Neuronal stem cell (in vitro differentiated cells): Measurements from ENCODE around the gene FAM174C.
A peak's percentile ranks its signal among the peaks of the same experiment; 100 is the strongest.

ENCODE experiments used
- DNase-seq: peaks from one replicate; pipeline ENCODE4 v3.0.0-alpha.2; 2013; ENCODE audit warnings: low spot score
- H2AFZ ChIP-seq: one replicate; pipeline ENCODE4 v1.6.1; 2013; ENCODE audit warnings: mild to moderate bottlenecking, low read length, inconsistent platforms
- H2AK5ac ChIP-seq: 2 replicates; pipeline ENCODE4 v1.6.1; 2013; ENCODE audit warnings: low read depth, mild to moderate bottlenecking, inconsistent platforms, low read length, moderate library complexity, mixed read lengths
- H2BK120ac ChIP-seq: 2 replicates; pipeline ENCODE4 v1.6.1; 2013; ENCODE audit warnings: low read depth, mild to moderate bottlenecking, inconsistent platforms, low read length, moderate library complexity, mixed read lengths
- H2BK12ac ChIP-seq: one replicate; pipeline ENCODE4 v1.6.1; 2013; ENCODE audit warnings: low read length, inconsistent platforms
- H2BK15ac ChIP-seq: 2 replicates; pipeline ENCODE4 v1.6.1; 2013; ENCODE audit warnings: mild to moderate bottlenecking, low read length, inconsistent platforms, mixed read lengths
- H2BK5ac ChIP-seq: one replicate; pipeline ENCODE4 v1.6.1; 2013; ENCODE audit warnings: inconsistent platforms, mild to moderate bottlenecking, low read length, moderate library complexity
- H3K14ac ChIP-seq: one replicate; pipeline ENCODE4 v1.6.1; 2013; ENCODE audit warnings: low read length, inconsistent platforms
- H3K18ac ChIP-seq: 2 replicates; pipeline ENCODE4 v1.6.1; 2013; ENCODE audit warnings: low read length, inconsistent platforms
- H3K23ac ChIP-seq: 2 replicates; pipeline ENCODE4 v1.6.1; 2013; ENCODE audit warnings: low read depth, mild to moderate bottlenecking, mixed read lengths, low read length, inconsistent platforms; ENCODE audit not compliant: poor library complexity
- H3K27ac ChIP-seq: replicated peaks from 3 replicates; pipeline ENCODE4 v1.5.1; 2013; ENCODE audit warnings: low read length, inconsistent platforms
- H3K27me3 ChIP-seq, 3 experiments: 2 replicates each; pipeline ENCODE4 v1.6.1; 2013; ENCODE audit warnings: low read length in 3 of 3, mild to moderate bottlenecking in 2 of 3, inconsistent platforms in 1 of 3, low read depth in 1 of 3, mixed read lengths in 1 of 3, moderate library complexity in 1 of 3; ENCODE audit not compliant: control insufficient read depth in 3 of 3, insufficient read depth in 3 of 3
- H3K36me3 ChIP-seq, 2 donors: replicated peaks in 1 of 2; 2 replicates each; pipeline ENCODE4 v1.6.1; 2013; ENCODE audit warnings: low read length in 2 of 2; ENCODE audit not compliant: control insufficient read depth in 2 of 2, insufficient read depth in 2 of 2
- H3K4ac ChIP-seq: 2 replicates; pipeline ENCODE4 v1.6.1; 2013; ENCODE audit warnings: inconsistent platforms, mild to moderate bottlenecking, low read length, moderate library complexity
- H3K4me1 ChIP-seq, 2 donors: 1 replicate in 1 of 2; 2 replicates in 1 of 2; pipeline ENCODE4 v1.6.1; 2013; ENCODE audit warnings: low read length in 2 of 2, low read depth in 1 of 2; ENCODE audit not compliant: control insufficient read depth in 2 of 2, insufficient read depth in 1 of 2
- H3K4me2 ChIP-seq: one replicate; pipeline ENCODE4 v1.6.1; 2013; ENCODE audit warnings: mild to moderate bottlenecking, low read length, inconsistent platforms; ENCODE audit not compliant: insufficient read depth, poor library complexity, severe bottlenecking
- H3K4me3 ChIP-seq, 2 donors: 2 replicates each; pipeline ENCODE4 v1.5.1; 2013; ENCODE audit warnings: low read length in 2 of 2, mild to moderate bottlenecking in 2 of 2, inconsistent platforms in 1 of 2, moderate library complexity in 1 of 2
- H3K79me1 ChIP-seq: one replicate; pipeline ENCODE4 v1.6.1; 2013; ENCODE audit warnings: low read depth, mild to moderate bottlenecking, inconsistent platforms, low read length, moderate library complexity
- H3K9ac ChIP-seq: one replicate; pipeline ENCODE4 v1.6.1; 2013; ENCODE audit warnings: mild to moderate bottlenecking, low read depth, low read length, inconsistent platforms; ENCODE audit not compliant: poor library complexity
- H3K9me3 ChIP-seq, 2 donors: replicated peaks in 1 of 2; 2 replicates each; pipeline versions ENCODE3 to v1.6.1; 2013; ENCODE audit warnings: low read length in 2 of 2, mild to moderate bottlenecking in 2 of 2, inconsistent platforms in 1 of 2, low read depth in 1 of 2, mixed read lengths in 1 of 2, moderate library complexity in 1 of 2; ENCODE audit not compliant: control insufficient read depth in 2 of 2, insufficient read depth in 1 of 2
- H4K8ac ChIP-seq: one replicate; pipeline ENCODE4 v1.6.1; 2013; ENCODE audit warnings: low read depth, mild to moderate bottlenecking, inconsistent platforms, low read length, moderate library complexity
- H4K91ac ChIP-seq: one replicate; pipeline ENCODE4 v1.6.1; 2013; ENCODE audit warnings: low read length, low read depth, mild to moderate bottlenecking, inconsistent platforms; ENCODE audit not compliant: poor library complexity
- WGBS, 2 donors: extraction: QIAGEN DNeasy Blood & Tissue Kit; methylation state at CpG; one replicate each; pipeline ENCODE4 v1.1.7; 2013; ENCODE audit warnings: missing lambda C conversion rate in 2 of 2, mixed read lengths in 1 of 2; ENCODE audit not compliant: insufficient read length in 2 of 2, insufficient replicate concordance in 1 of 2; ENCODE audit errors: extremely low coverage in 2 of 2; 5-methylcytosine and 5-hydroxymethylcytosine counted together

FAM174C gene

GRCh38 chr19:1270213-1270853, 5.0 kb upstream of the FAM174C start:
- peak overlapping the region; percentile 96 for H3K27ac ChIP-seq
- H2AK5ac ChIP-seq, result no peak overlapping the region
- no peaks in the 10 kb centered on the region for H3K9me3 ChIP-seq
- H2BK5ac ChIP-seq, result no peak overlapping the region
- no peak for DNase-seq
- H3K27me3 ChIP-seq, result peaks cover 0 to 2% (median 0%) of the 10 kb centered on the region in 3 experiments
- no peak overlapping the region for H4K91ac ChIP-seq
- H3K4me1 ChIP-seq, result peaks cover 39 to 48% of the 10 kb centered on the region in 2 donors
- H3K4me2 ChIP-seq, result peak overlapping the region; percentile 79
- no peak overlapping the region for H2BK120ac ChIP-seq
- no peak overlapping the region for H2BK12ac ChIP-seq
- H3K79me1 ChIP-seq, result peaks cover 18% of the 10 kb centered on the region
- peak overlapping the region; percentile 86 to 88 for H3K4me3 ChIP-seq
- peaks cover 41 to 56% of the 10 kb centered on the region in 2 donors for H3K36me3 ChIP-seq
- no peak overlapping the region for H3K14ac ChIP-seq
- H3K18ac ChIP-seq, result peak overlapping the region; percentile 11
- H2AFZ ChIP-seq, result no peak overlapping the region
- no peak overlapping the region for H4K8ac ChIP-seq
- H2BK15ac ChIP-seq, result no peak overlapping the region
- peak overlapping the region; percentile 18 for H3K23ac ChIP-seq
- peak overlapping the region; percentile 100 for H3K9ac ChIP-seq
- H3K4ac ChIP-seq, result no peak overlapping the region
- no CpG with 5 or more reads among the region's 8 CpGs for WGBS, 2 donors

- H2AK5ac ChIP-seq, result no peak overlapping the region
- peak overlapping the region; percentile 31 for H3K4me2 ChIP-seq
- peak overlapping the region; percentile 46 for H3K23ac ChIP-seq
- H2BK15ac ChIP-seq, result no peak overlapping the region
- no peak overlapping the region for H3K14ac ChIP-seq
- no peak overlapping the region for H2BK12ac ChIP-seq
- H3K27me3 ChIP-seq, result peaks cover 0 to 2% (median 0%) of the 10 kb centered on the region in 3 experiments
- H3K4ac ChIP-seq, result no peak overlapping the region
- no peak overlapping the region for H2AFZ ChIP-seq
- H2BK120ac ChIP-seq, result no peak overlapping the region
- no CpG with 5 or more reads among the region's 26 CpGs for WGBS, 2 donors
- peak overlapping the region; percentile 8 to 13 for H3K4me3 ChIP-seq
- H3K79me1 ChIP-seq, result peaks cover 16% of the 10 kb centered on the region
- H3K36me3 ChIP-seq, result peaks cover 41 to 56% of the 10 kb centered on the region in 2 donors
- DNase-seq, result no peak
- H2BK5ac ChIP-seq, result no peak overlapping the region
- peak overlapping the region; percentile 84 for H3K9ac ChIP-seq
- H4K91ac ChIP-seq, result no peak overlapping the region
- H3K9me3 ChIP-seq, result no peaks in the 10 kb centered on the region
- no peak overlapping the region for H3K18ac ChIP-seq
- H4K8ac ChIP-seq, result no peak overlapping the region
- H3K27ac ChIP-seq, result peak overlapping the region; percentile 24
- peaks cover 35 to 42% of the 10 kb centered on the region in 2 donors for H3K4me1 ChIP-seq
Observed at GRCh38 chr19:1270854-1271527, 4.3 kb upstream of the FAM174C start.

- H3K27ac ChIP-seq, result no peak overlapping the region
Observed at GRCh38 chr19:1271528-1272422, 3.6 kb upstream of the FAM174C start.

More at GRCh38 chr19:1271528-1272422, 3.6 kb upstream of the FAM174C start:
- peak overlapping the region; percentile 58 for H3K14ac ChIP-seq
- H2BK120ac ChIP-seq, result no peak overlapping the region
- peaks cover 39 to 47% of the 10 kb centered on the region in 2 donors for H3K4me1 ChIP-seq
- no peak overlapping the region for H2BK15ac ChIP-seq
- H4K91ac ChIP-seq, result no peak overlapping the region
- peak overlapping the region; percentile 31 for H3K4me2 ChIP-seq
- DNase-seq, result no peak
- H4K8ac ChIP-seq, result no peak overlapping the region
- H2BK5ac ChIP-seq, result no peak overlapping the region
- peaks cover 41 to 57% of the 10 kb centered on the region in 2 donors for H3K36me3 ChIP-seq
- no peak overlapping the region for H3K4me3 ChIP-seq
- H3K4ac ChIP-seq, result no peak overlapping the region
- H3K27me3 ChIP-seq, result peaks cover 0 to 2% (median 0%) of the 10 kb centered on the region in 3 experiments
- no peaks in the 10 kb centered on the region for H3K9me3 ChIP-seq
- H2BK12ac ChIP-seq, result no peak overlapping the region
- H3K79me1 ChIP-seq, result peaks cover 15% of the 10 kb centered on the region
- H3K9ac ChIP-seq, result peak overlapping the region; percentile 80
- no CpG with 5 or more reads among the region's 37 CpGs for WGBS, 2 donors
- H3K18ac ChIP-seq, result no peak overlapping the region
- H2AFZ ChIP-seq, result no peak overlapping the region
- H3K23ac ChIP-seq, result peak overlapping the region; percentile 37
- H2AK5ac ChIP-seq, result no peak overlapping the region
